ENCODE results near the gene KCP. TPM values are rescaled to one million over a fixed set of nuclear protein-coding genes. Genes with fewer than 3 reads are reported as not detected.

The KCP gene
- total RNA-seq, 1 donor from 2014 or later, result 1.5 TPM

DNA sequence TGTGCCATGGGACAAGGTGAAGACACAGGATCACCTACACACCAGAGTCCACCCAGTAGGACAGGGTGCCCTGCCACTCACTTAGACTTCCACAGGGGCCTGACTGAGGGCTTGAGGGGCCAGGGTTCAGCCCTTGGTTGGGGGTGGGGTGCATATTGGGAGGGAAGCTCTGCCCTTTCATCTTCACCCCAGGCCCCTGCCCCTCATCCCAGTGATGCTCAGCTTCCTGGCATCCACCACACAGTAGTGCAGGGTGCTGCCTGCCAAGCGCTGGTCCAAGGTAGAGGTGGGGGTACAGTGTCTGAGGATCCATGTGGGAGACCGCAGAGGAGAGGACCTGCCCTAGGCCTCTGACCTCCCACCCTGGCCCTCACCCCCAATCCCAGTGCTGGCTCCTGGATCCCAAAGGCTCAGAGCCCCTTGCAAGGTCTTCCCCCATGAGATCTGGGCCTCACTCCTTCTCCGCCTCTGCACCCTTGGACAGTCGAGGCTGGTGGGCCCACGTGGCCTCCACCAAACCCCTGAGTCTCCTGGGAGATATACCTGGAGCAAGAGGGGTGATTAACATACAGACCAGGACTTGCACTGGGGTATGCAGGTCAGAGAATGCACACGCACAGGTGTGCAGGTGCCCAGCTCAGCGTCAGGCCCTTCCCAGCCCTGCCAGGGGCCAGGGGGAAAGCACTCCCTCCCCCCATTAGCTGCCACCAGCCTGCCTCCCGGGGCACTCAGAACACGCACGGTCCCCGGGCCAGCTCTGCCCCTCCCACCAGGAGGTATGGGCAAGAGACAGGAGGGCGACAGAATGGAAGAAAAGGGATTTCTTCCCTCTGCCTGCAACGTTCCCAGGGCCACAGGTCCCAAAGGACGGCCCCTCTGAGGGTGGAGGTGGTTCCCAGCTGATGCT is 18.6 kb upstream of the KCP start:
- H3K4me3 Mint-ChIP-seq (ENCODE audit: unreplicated experiment), result no peak overlapping the region
- no peak overlapping the region for H3K27ac Mint-ChIP-seq (ENCODE audit: unreplicated experiment)
- DNase-seq (ENCODE audit: low spot score), result peak; percentile 70
- H3K36me3 Mint-ChIP-seq (ENCODE audit: low read depth), result no peaks in the 10 kb centered on the region
- H3K27me3 Mint-ChIP-seq (ENCODE audit: low read depth), result peaks cover 18% of the 10 kb centered on the region
- TF ChIP-seq, protein P1, sequence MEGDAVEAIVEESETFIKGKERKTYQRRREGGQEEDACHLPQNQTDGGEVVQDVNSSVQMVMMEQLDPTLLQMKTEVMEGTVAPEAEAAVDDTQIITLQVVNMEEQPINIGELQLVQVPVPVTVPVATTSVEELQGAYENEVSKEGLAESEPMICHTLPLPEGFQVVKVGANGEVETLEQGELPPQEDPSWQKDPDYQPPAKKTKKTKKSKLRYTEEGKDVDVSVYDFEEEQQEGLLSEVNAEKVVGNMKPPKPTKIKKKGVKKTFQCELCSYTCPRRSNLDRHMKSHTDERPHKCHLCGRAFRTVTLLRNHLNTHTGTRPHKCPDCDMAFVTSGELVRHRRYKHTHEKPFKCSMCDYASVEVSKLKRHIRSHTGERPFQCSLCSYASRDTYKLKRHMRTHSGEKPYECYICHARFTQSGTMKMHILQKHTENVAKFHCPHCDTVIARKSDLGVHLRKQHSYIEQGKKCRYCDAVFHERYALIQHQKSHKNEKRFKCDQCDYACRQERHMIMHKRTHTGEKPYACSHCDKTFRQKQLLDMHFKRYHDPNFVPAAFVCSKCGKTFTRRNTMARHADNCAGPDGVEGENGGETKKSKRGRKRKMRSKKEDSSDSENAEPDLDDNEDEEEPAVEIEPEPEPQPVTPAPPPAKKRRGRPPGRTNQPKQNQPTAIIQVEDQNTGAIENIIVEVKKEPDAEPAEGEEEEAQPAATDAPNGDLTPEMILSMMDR (IDR thresholded peaks at IDR 0.05), result no peak
- no peaks in the 10 kb centered on the region for H3K9me3 Mint-ChIP-seq (ENCODE audit: low read depth)
- H3K4me1 Mint-ChIP-seq (ENCODE audit: low read depth), result no peaks in the 10 kb centered on the region

DNA sequence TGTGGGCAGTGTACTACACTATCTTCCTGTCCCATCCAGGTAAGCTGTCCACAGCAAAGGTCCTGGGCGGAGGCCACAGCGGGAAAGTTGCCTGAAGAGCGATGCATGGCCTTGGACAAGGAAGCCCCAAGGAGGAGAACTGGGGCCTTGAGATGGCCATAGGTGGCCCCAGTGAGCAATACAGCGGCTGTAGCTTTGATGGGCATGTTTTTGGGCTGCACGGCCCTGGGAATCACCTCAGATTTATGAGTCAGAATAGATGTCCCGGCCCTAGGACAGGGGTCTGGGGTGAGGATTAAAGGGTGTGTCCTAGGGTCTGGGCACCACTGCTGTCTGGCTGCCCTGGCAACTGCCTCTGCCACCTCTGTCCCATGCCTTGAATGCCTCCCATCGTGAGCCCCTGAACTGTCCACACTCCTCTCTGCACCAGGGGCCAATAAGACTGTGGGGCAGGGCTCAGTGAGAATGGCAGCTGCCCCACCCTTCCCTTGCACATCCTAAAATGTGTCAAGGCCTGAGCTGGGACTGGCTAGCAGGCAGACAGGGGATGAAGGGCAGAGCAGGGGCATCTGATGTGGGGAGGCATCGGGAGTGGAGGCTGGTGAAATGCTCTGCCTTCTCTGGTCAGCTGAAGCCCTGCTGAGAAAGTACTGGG is 17.8 kb upstream of the KCP start:
- Mint-ChIP-seq H3K27ac (ENCODE audit: unreplicated experiment) (no peak overlapping the region), H3K4me1 (ENCODE audit: low read depth) (no peaks in the 10 kb centered on the region), H3K36me3 (ENCODE audit: low read depth) (no peaks in the 10 kb centered on the region), H3K4me3 (ENCODE audit: unreplicated experiment) (no peak overlapping the region), H3K27me3 (ENCODE audit: low read depth) (peaks cover 18% of the 10 kb centered on the region), H3K9me3 (ENCODE audit: low read depth) (no peaks in the 10 kb centered on the region)
- no peak for DNase-seq (ENCODE audit: low spot score)
- TF ChIP-seq, protein P1 (IDR thresholded peaks at IDR 0.05), result no peak

DNA sequence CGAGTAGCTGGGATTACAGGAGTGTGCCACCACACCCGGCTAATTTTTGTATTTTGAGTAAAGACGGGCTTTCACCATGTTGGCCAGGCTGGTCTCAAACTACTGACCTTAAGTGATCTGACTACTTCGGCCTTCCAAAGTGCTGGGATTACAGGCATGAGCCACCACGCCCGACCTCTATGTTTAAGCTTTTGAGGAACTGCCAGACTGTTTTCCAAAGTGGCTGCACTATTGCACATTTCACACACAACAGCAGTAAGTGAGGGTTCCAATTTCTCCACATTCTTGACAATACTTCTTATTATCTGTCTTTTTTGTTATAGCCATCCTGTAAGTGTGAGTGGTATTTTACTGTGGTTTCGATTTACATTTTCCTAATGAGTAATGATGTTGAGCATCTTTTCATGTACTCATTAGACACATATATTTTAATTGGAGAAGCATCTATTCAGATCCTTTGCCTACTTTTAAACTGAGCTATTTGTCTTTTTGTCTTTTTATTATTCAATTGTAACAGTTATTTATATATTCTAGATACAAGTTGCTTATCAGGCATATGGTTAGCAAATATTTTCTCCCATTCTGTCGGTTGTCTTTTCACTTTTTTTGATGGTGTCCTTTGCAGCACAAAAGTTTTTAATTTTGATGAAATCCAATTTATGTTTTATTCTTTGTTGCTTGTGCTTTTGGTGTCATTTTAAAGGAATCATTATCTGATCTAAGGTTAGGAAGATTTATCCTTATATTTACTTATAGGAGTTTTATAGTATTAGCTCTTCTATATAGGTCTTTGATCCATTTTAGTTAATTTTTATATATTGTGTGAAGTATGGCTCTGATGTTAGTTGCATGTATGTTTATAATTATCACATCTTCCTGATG is 14.4 kb upstream of the KCP start:
- no peak overlapping the region for H3K4me3 Mint-ChIP-seq (ENCODE audit: unreplicated experiment)

GRCh38 chr7:128923411-128923800 is 12.9 kb upstream of the KCP start:
- H3K27me3 Mint-ChIP-seq (ENCODE audit: low read depth), result peaks cover 43% of the 10 kb centered on the region
- no peak for DNase-seq (ENCODE audit: low spot score)
- H3K4me1 Mint-ChIP-seq (ENCODE audit: low read depth), result peaks cover 3% of the 10 kb centered on the region
- H3K27ac Mint-ChIP-seq (ENCODE audit: unreplicated experiment), result no peak overlapping the region
- H3K36me3 Mint-ChIP-seq (ENCODE audit: low read depth), result no peaks in the 10 kb centered on the region
- TF ChIP-seq, protein P1 (IDR thresholded peaks at IDR 0.05), result no peak
- H3K4me3 Mint-ChIP-seq (ENCODE audit: unreplicated experiment), result no peak overlapping the region
- no peaks in the 10 kb centered on the region for H3K9me3 Mint-ChIP-seq (ENCODE audit: low read depth)

More for the DNA sequence above, 14.4 kb upstream of the KCP start:
- H3K36me3 Mint-ChIP-seq (ENCODE audit: low read depth), result no peaks in the 10 kb centered on the region
- DNase-seq (ENCODE audit: low spot score), result no peak
- TF ChIP-seq, protein P1 (IDR thresholded peaks at IDR 0.05), result no peak
- H3K4me1 Mint-ChIP-seq (ENCODE audit: low read depth), result peaks cover 3% of the 10 kb centered on the region
- peaks cover 35% of the 10 kb centered on the region for H3K27me3 Mint-ChIP-seq (ENCODE audit: low read depth)
- no peaks in the 10 kb centered on the region for H3K9me3 Mint-ChIP-seq (ENCODE audit: low read depth)
- H3K27ac Mint-ChIP-seq (ENCODE audit: unreplicated experiment), result no peak overlapping the region

Measured in chondrocyte (in vitro differentiated cells).